Psoas muscle (tissue), 8 donors: Measurements from ENCODE around the gene RPLP2. TPM values are rescaled to one million over a fixed set of nuclear protein-coding genes. Genes with fewer than 3 reads are reported as not detected.

Source experiments
- ATAC-seq, 4 donors: fragments of 200-7000 bp; cut with Tn5 transposase; one replicate each; pipeline ENCODE4 v1.9.1; 2020; ENCODE audit warnings: moderate library complexity in 3 of 4, mild to moderate bottlenecking in 2 of 4
- DNase-seq, 2 donors: peaks; one replicate each; pipeline ENCODE4 v3.0.0-alpha.2; 2020
- H3K27ac ChIP-seq: fragments of 200-600 bp; one replicate; pipeline ENCODE4 v1.8.0; 2022
- H3K27me3 ChIP-seq, 3 donors: fragments of 200-600 bp in 1 of 3; one replicate each; pipeline versions ENCODE4 v1.6.1 to v1.8.0; 2013 to 2022; ENCODE audit warnings: low read length in 2 of 3, mild to moderate bottlenecking in 2 of 3, moderate library complexity in 1 of 3; ENCODE audit not compliant: insufficient read depth in 3 of 3
- H3K36me3 ChIP-seq, 2 donors: fragments of 200-600 bp in 1 of 2; one replicate each; pipeline versions ENCODE4 v1.6.1 to v1.8.0; 2013 to 2022; ENCODE audit warnings: low read depth in 1 of 2, mild to moderate bottlenecking in 1 of 2, moderate library complexity in 1 of 2; ENCODE audit not compliant: insufficient read depth in 1 of 2
- H3K4me1 ChIP-seq: fragments of 200-600 bp; one replicate; pipeline ENCODE4 v1.8.0; 2022
- H3K4me3 ChIP-seq: fragments of 200-600 bp; one replicate; pipeline ENCODE4 v1.8.0; 2022; ENCODE audit warnings: mild to moderate bottlenecking
- H3K9me3 ChIP-seq: fragments of 200-600 bp; one replicate; pipeline ENCODE4 v1.8.0; 2022
- WGBS, 3 donors: extraction: QIAGEN DNeasy Blood & Tissue Kit; methylation state at CpG; one replicate each; pipeline versions ENCODE4 v1.1.6 to v1.1.7; 2013; 5-methylcytosine and 5-hydroxymethylcytosine counted together
- intact Hi-C, 2 donors: fragments of 100-400 bp; cut with DNase I; formaldehyde crosslinking; loops; one replicate each; pipeline versions ENCODE4 v1.11.0 to v1.14.2; 2022
- polyA plus RNA-seq, 3 donors: library from polyadenylated mRNA; stranded (reverse); fragments of 200-250 nt; gene quantifications; one replicate each; pipeline ENCODE4 v1.2.3, GENCODE V29; 2013
- total RNA-seq, 4 donors: library from RNA; stranded (reverse); fragmentation: NEBNext Ultra II Directional in 2 of 4; extraction: Animal tissue kit (Norgen Biotek cat#: 25700) in 2 of 4; gene quantifications; one replicate each; pipeline versions ENCODE4 v1.2.1 to v1.2.4, GENCODE V29; 2021 to 2023
- TF ChIP-seq, protein P1 (sequence below): fragments of 200-600 bp; IDR thresholded peaks from one replicate; pipeline ENCODE4 v1.8.0; 2022; ENCODE audit warnings: antibody characterized with exemption
- donor health status: healthy with polysubstance abuse.
- donor health status: DM: no; HTN: no; CAD: no; lungs with moderate emphysema.
- donor health status: Bipolar disorder and iron deficiency.
- donor health status: healthy.
- donor health status: DM: yes; HTN: yes; CAD: no.
- donor health status: DM: no; HTN: no; CAD: no.
- donor health status: DM: no; HTN: no; CAD: no.
- donor health status: DM: yes; HTN: yes; CAD: no.

Gene RPLP2
- total and polyA plus RNA-seq, 7 donors = 779 to 1,781 (median 1,246) TPM

DNA sequence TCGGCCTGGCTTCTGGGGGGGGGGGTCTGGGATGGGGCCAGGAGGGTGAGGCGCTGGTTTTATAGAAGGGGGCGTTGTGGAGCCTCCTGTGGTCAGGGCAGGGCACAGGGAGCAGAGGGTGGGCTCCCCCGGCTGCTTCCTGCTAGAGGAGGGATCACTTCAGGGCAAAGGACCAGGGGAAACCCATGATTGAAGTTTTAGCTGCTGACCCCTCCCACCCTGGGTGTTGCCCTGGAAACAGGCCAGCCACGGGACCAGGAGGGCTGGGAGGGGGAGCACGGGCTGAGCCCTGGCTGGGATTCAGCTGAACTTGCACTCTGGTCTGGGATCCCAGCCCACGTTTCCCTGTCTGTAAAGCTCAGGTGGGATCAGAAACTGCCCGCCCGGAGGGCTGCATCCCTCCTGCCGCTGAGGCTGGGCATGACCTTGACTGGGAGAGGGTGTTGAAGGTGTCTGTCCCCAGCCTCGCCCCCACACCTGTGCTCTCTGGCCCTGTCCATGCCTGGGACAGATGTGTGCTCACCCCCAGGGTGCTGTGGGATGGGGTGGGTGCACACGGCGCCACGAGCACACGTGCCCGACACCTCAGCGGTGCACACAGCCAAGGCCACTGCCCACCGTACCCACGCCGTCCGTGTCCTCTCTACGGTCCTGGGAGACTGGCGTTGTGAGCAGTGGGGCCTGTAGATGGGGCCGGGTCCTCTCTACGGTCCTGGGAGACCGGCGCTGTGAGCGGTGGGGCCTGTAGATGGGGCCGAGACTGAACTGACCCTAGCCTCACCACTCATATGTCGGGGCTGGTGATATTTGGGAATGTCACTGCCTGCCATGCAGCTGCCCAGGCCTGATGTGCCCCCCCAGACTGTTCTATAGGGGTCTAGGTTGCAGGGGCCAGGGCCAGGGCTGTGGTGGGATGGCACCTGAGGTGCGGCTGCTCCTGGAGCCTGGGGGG, 35.2 kb downstream of the RPLP2 start:
- Histone ChIP-seq H3K4me3 (peak overlapping the region; percentile 93), H3K27me3 (peaks cover 0 to 11% (median 0%) of the 10 kb centered on the region in 3 donors), H3K4me1 (peaks cover 39% of the 10 kb centered on the region), H3K27ac (peak overlapping the region; percentile 94), H3K36me3 (peaks cover 0 to 12% of the 10 kb centered on the region in 2 donors), H3K9me3 (no peaks in the 10 kb centered on the region)
- intact Hi-C loops = loop anchor here (5.0 kb wide), 3 partner anchors 62 to 82 kb away; partner anchors contain the start of genes AP2A2 (in 1 of the 2) and CHID1 (in 1 of the 2)
- TF ChIP-seq, protein P1, sequence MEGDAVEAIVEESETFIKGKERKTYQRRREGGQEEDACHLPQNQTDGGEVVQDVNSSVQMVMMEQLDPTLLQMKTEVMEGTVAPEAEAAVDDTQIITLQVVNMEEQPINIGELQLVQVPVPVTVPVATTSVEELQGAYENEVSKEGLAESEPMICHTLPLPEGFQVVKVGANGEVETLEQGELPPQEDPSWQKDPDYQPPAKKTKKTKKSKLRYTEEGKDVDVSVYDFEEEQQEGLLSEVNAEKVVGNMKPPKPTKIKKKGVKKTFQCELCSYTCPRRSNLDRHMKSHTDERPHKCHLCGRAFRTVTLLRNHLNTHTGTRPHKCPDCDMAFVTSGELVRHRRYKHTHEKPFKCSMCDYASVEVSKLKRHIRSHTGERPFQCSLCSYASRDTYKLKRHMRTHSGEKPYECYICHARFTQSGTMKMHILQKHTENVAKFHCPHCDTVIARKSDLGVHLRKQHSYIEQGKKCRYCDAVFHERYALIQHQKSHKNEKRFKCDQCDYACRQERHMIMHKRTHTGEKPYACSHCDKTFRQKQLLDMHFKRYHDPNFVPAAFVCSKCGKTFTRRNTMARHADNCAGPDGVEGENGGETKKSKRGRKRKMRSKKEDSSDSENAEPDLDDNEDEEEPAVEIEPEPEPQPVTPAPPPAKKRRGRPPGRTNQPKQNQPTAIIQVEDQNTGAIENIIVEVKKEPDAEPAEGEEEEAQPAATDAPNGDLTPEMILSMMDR = no peak
- ATAC-seq = peak in 3 of 4 donors; percentile 7 to 35 (median 10)
- 32 to 37% (median 33%) methylated on average over 30 to 31 of the region's 31 CpGs for WGBS, 3 donors
- DNase-seq = peak; percentile 90 to 96

GRCh38 chr11:845872-846495, 36.2 kb downstream of the RPLP2 start:
- DNase-seq (no peak), ATAC-seq (no peak)
- intact Hi-C loops = loop anchor here (2.0 to 5.0 kb wide), 4 partner anchors 61 to 205 kb away; partner anchors contain the start of genes AP2A2 (in 1 of the 2) and CHID1 (in 1 of the 2)
- no peaks in the 10 kb centered on the region for H3K9me3 ChIP-seq
- no peak overlapping the region for H3K4me3 ChIP-seq
- TF ChIP-seq, protein P1 = no peak
- 69 to 76% (median 72%) methylated on average over 7 to 8 of the region's 8 CpGs for WGBS, 3 donors
- peaks cover 0 to 11% (median 0%) of the 10 kb centered on the region in 3 donors for H3K27me3 ChIP-seq
- H3K36me3 ChIP-seq = peaks cover 0 to 2% of the 10 kb centered on the region in 2 donors
- H3K27ac ChIP-seq = no peak overlapping the region
- H3K4me1 ChIP-seq = peaks cover 33% of the 10 kb centered on the region

DNA sequence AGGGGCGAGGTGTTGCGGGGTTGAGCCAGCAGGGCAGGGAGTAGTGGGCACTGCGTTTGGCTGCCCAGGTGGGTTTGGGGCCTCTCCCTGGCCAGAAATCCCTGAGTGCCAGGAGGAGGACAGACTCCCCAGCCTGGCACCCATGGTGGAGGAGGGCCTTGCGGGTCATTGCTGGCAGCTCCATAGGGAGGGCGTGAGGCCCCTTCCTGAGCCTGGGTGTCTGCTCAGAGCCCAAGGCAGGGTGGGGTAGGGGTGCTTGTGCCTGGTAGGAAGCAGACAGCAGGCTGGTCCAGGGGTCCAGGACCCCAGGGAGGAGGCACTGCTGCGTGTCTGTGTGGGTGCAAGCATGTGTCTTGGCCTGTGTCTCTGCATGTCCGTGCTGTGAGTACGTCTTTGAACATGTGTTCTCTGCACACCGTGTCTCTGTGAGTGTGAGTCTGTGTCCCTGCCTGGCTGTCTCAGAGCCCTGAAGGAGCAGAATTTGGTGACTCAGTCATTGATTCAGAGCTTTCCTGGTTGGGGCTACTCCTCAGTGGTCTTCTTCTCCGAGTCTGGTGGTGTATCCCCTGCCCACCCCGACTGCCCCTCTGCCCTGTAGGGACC, 36.8 kb downstream of the RPLP2 start:
- no peak overlapping the region for H3K4me3 ChIP-seq
- intact Hi-C loops = loop anchor here (2.0 to 5.0 kb wide), 4 partner anchors 61 to 204 kb away; partner anchors contain the start of genes AP2A2 (in 1 of the 2) and CHID1 (in 1 of the 2)
- H3K27ac ChIP-seq = no peak overlapping the region
- DNase-seq (no peak), ATAC-seq (no peak)
- H3K36me3 ChIP-seq = no peaks in the 10 kb centered on the region
- H3K4me1 ChIP-seq = peaks cover 28% of the 10 kb centered on the region
- no peaks in the 10 kb centered on the region for H3K9me3 ChIP-seq
- 69 to 79% (median 72%) methylated on average over 11 of the region's 11 CpGs for WGBS, 3 donors
- H3K27me3 ChIP-seq = peaks cover 0 to 11% (median 0%) of the 10 kb centered on the region in 3 donors
- TF ChIP-seq, protein P1 = no peak

GRCh38 chr11:847876-848275, 38.1 kb downstream of the RPLP2 start:
- DNase-seq = no peak
- H3K9me3 ChIP-seq = no peaks in the 10 kb centered on the region
- H3K27ac ChIP-seq = no peak overlapping the region
- H3K27me3 ChIP-seq = peaks cover 0 to 11% (median 0%) of the 10 kb centered on the region in 3 donors
- peaks cover 28% of the 10 kb centered on the region for H3K4me1 ChIP-seq
- 82 to 90% (median 89%) methylated on average over 17 to 18 of the region's 18 CpGs for WGBS, 3 donors
- intact Hi-C loops = loop anchor here (1.0 to 5.0 kb wide), 6 partner anchors 59 to 203 kb away; partner anchors contain the start of genes AP2A2 (in 1 of the 2) and CHID1 (in 1 of the 2)
- TF ChIP-seq, protein P1 = no peak
- H3K36me3 ChIP-seq = no peaks in the 10 kb centered on the region
- no peak for ATAC-seq
- H3K4me3 ChIP-seq = no peak overlapping the region
